Heart left ventricle (tissue), 16 donors: ENCODE data around the gene CELF2. TPM values are rescaled to one million over a fixed set of nuclear protein-coding genes. Genes with fewer than 3 reads are reported as not detected.

Experiments
- ATAC-seq, 4 donors: fragments of 200-7000 bp; cut with Tn5 transposase; one replicate each; pipeline ENCODE4 v1.9.1; 2020 to 2022; ENCODE audit warnings: moderate library complexity in 4 of 4, mild to moderate bottlenecking in 3 of 4, moderate number of reproducible peaks in 1 of 4
- DNase-seq, 5 donors: peaks; one replicate each; pipeline ENCODE4 v3.0.0-alpha.2; 2020
- H3K27ac ChIP-seq, 12 donors: fragments of 200-600 bp; sonication (generic) in 4 of 12; one replicate each; pipeline versions ENCODE4 v1.5.0 to v1.8.0; 2016 to 2022; ENCODE audit warnings: mild to moderate bottlenecking in 2 of 12
- H3K27me3 ChIP-seq, 9 donors: fragments of 200-600 bp; sonication (generic) in 2 of 9; one replicate each; pipeline versions ENCODE4 v1.5.1 to v1.8.0; 2016 to 2022; ENCODE audit warnings: mild to moderate bottlenecking in 3 of 9
- H3K36me3 ChIP-seq, 9 donors: fragments of 200-600 bp; sonication (generic) in 2 of 9; one replicate each; pipeline versions ENCODE4 v1.5.0 to v1.8.0; 2018 to 2022; ENCODE audit warnings: mild to moderate bottlenecking in 2 of 9
- H3K4me1 ChIP-seq, 12 donors: fragments of 200-600 bp; sonication (generic) in 4 of 12; one replicate each; pipeline versions ENCODE4 v1.5.0 to v1.8.0; 2016 to 2022; ENCODE audit warnings: mild to moderate bottlenecking in 3 of 12
- H3K4me3 ChIP-seq, 12 donors: fragments of 200-600 bp; sonication (generic) in 4 of 12; one replicate each; pipeline versions ENCODE4 v1.5.0 to v1.8.0; 2017 to 2022; ENCODE audit warnings: mild to moderate bottlenecking in 9 of 12, moderate library complexity in 4 of 12
- H3K9me3 ChIP-seq, 12 donors: fragments of 200-600 bp; sonication (generic) in 4 of 12; one replicate each; pipeline versions ENCODE4 v1.5.0 to v1.8.0; 2016 to 2022; ENCODE audit warnings: mild to moderate bottlenecking in 1 of 12
- CTCF ChIP-seq, 12 donors: fragments of 200-600 bp; sonication (generic) in 4 of 12; IDR thresholded peaks; one replicate each; pipeline versions ENCODE4 v1.5.0 to v1.8.0; 2018 to 2022; ENCODE audit warnings: antibody characterized with exemption in 12 of 12, mild to moderate bottlenecking in 5 of 12
- POLR2A ChIP-seq, 2 donors: fragments of 450-650 bp; IDR thresholded peaks; one replicate each; pipeline ENCODE4 v1.6.1; 2017; ENCODE audit warnings: antibody characterized with exemption in 2 of 2, mild to moderate bottlenecking in 2 of 2, moderate library complexity in 2 of 2
- WGBS, 4 donors: extraction: QIAGEN DNeasy Blood & Tissue Kit in 2 of 4; methylation state at CpG; one replicate each; pipeline versions ENCODE4 v1.1.5 to v1.1.7; 2013 to 2018; 5-methylcytosine and 5-hydroxymethylcytosine counted together
- intact Hi-C, 10 donors: fragments of 100-400 bp; cut with DNase I; formaldehyde crosslinking; loops; one replicate each; pipeline versions ENCODE4 v1.11.1 to v1.14.2; 2022
- polyA plus RNA-seq, 2 donors: library from polyadenylated mRNA; stranded (reverse); fragments of 200-250 nt; gene quantifications; one replicate each; pipeline ENCODE4 v1.2.3, GENCODE V29; 2013
- total RNA-seq, 9 donors: library from RNA; depleted of rRNA in 2 of 9; stranded (reverse); fragments of >200 nt in 2 of 9; fragmentation: NEBNext Ultra II Directional in 3 of 9; extraction: Animal tissue kit (Norgen Biotek cat#: 25700) in 3 of 9; gene quantifications; one replicate each; pipeline versions ENCODE4 v1.1.0 to v1.2.4, GENCODE V29; 2016 to 2023
- donor health status: ischemic (EF 13 %, LVEDD 7.1; RV severe dilation, severe dysfunction).
- donor health status: healthy with polysubstance abuse.
- donor health status: DM: no; HTN: yes; CAD: no.
- donor health status: DM: no; HTN: no; CAD: no.
- donor health status: ischemic (EF 25% LVEDD 6.9; RV normal size, moderate dysfunction).
- donor health status: ischemic (EF 25% LVEDD 5.7; RV mildly dilated, moderate dysfunction).
- donor health status: healthy.
- donor health status: DM: yes; HTN: yes; CAD: no.
- donor health status: ischemic (EF 35%, LVEDD 5.7; RV mildly dilated, moderate dysfunction).
- donor health status: nonischemic (EF 11% LVEDD 7.7; RV severe dilation, severe dysfunction).
- donor health status: DM: yes; HTN: yes; CAD: no.
- donor health status: PGD.
- donor health status: ischemic (EF 29% LVEDD 5.4; RV normal size, mild dysfunction).
- donor health status: nonischemic (EF 23%, LVEDD 6.1; RV moderate dilation, normal function).

Gene CELF2
- total and polyA plus RNA-seq, 11 donors = 14.2 to 103 (median 67.1) TPM

GRCh38 chr10:11284291-11285085 lies 266.8 kb downstream of the CELF2 start:
- H3K4me1 ChIP-seq = peaks cover 0 to 5% (median 0%) of the 10 kb centered on the region in 12 donors
- intact Hi-C loops = no loop called here
- H3K36me3 ChIP-seq = peaks cover 0 to 69% (median 55%) of the 10 kb centered on the region in 9 donors
- H3K9me3 ChIP-seq = no peaks in the 10 kb centered on the region
- DNase-seq = no peak
- ATAC-seq = no peak
- no peak overlapping the region for H3K4me3 ChIP-seq
- H3K27me3 ChIP-seq = no peaks in the 10 kb centered on the region
- H3K27ac ChIP-seq = no peak overlapping the region
- WGBS, 4 donors = 82 to 99% (median 90%) methylated on average over 6 to 7 of the region's 7 CpGs
- TF ChIP-seq POLR2A (IDR thresholded peaks at IDR 0.05) = no peak
- TF ChIP-seq CTCF (IDR thresholded peaks at IDR 0.05) = no peak

- intact Hi-C loops = no loop called here
- ATAC-seq (no peak), DNase-seq (no peak)
- 79 to 84% (median 82%) methylated on average over 4 of the region's 4 CpGs for WGBS, 4 donors
- Histone ChIP-seq H3K27ac (no peak overlapping the region), H3K36me3 (peaks cover 0 to 69% (median 55%) of the 10 kb centered on the region in 9 donors), H3K4me3 (no peak overlapping the region), H3K4me1 (peaks cover 0 to 5% (median 0%) of the 10 kb centered on the region in 12 donors), H3K27me3 (no peaks in the 10 kb centered on the region), H3K9me3 (no peaks in the 10 kb centered on the region)
- TF ChIP-seq POLR2A (IDR thresholded peaks at IDR 0.05) (no peak), CTCF (IDR thresholded peaks at IDR 0.05) (no peak)
Observed at GRCh38 chr10:11285171-11285570, 267.5 kb downstream of the CELF2 start.

GRCh38 chr10:11286261-11286852 lies 268.7 kb downstream of the CELF2 start:
- peaks cover 0 to 71% (median 54%) of the 10 kb centered on the region in 9 donors for H3K36me3 ChIP-seq
- no peak overlapping the region for H3K4me3 ChIP-seq
- H3K27ac ChIP-seq = no peak overlapping the region
- H3K4me1 ChIP-seq = peaks cover 0 to 5% (median 0%) of the 10 kb centered on the region in 12 donors
- H3K9me3 ChIP-seq = no peaks in the 10 kb centered on the region
- TF ChIP-seq CTCF (IDR thresholded peaks at IDR 0.05) = no peak
- DNase-seq (no peak), ATAC-seq (no peak)
- no peaks in the 10 kb centered on the region for H3K27me3 ChIP-seq
- intact Hi-C loops = no loop called here
- 87 to 95% (median 94%) methylated on average over 7 of the region's 7 CpGs for WGBS, 4 donors

- peaks cover 0 to 73% (median 53%) of the 10 kb centered on the region in 9 donors for H3K36me3 ChIP-seq
- intact Hi-C loops = no loop called here
Observed at GRCh38 chr10:11288302-11288701, 270.6 kb downstream of the CELF2 start.

More at GRCh38 chr10:11288302-11288701, 270.6 kb downstream of the CELF2 start:
- no peak for ATAC-seq
- no peak overlapping the region for H3K4me3 ChIP-seq
- TF ChIP-seq POLR2A (IDR thresholded peaks at IDR 0.05) (no peak), CTCF (IDR thresholded peaks at IDR 0.05) (no peak)
- peaks cover 0 to 5% (median 0%) of the 10 kb centered on the region in 12 donors for H3K4me1 ChIP-seq
- no peak for DNase-seq
- no peaks in the 10 kb centered on the region for H3K27me3 ChIP-seq
- H3K27ac ChIP-seq = no peak overlapping the region
- H3K9me3 ChIP-seq = no peaks in the 10 kb centered on the region
- WGBS, 4 donors = 76 to 90% (median 84%) methylated on average over 9 to 13 of the region's 13 CpGs
